Measurements from ENCODE around the gene NOX5. TPM values are rescaled to one million over a fixed set of nuclear protein-coding genes. Genes with fewer than 3 reads are reported as not detected.

NOX5 gene
- total and polyA plus RNA-seq, 10 of the 15 experiments (the other 5 are each of a cell fraction or from before 2014, with no cell fraction given) = not detected

DNA sequence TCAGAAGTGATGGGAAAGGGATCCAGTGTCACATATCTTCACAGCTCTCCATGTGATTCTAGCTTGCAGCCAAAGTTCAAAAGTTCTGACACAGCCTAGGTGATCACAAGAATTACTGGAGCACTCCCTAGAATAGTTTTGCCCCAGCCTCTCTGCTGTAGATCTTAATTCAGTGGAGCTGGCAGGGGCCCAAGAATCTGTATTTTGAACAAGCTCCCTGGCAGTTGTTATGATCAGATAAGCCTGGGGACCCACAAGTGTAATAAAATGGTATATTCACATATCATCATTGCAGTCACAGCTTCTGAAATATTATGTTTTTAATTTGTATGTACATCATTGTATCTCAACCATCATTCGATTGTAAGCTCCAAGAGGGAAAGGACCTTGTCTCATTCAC, 62.3 kb downstream of the NOX5 start:
- Histone ChIP-seq H2AFZ (ENCODE audit: control insufficient read depth, low read depth, low read length) (no peak overlapping the region), H3K4me3 (no peak overlapping the region), H3K36me3 (ENCODE audit: control insufficient read depth in 2 of 2, insufficient read depth in 2 of 2, low read length in 1 of 2) (no peaks in the 10 kb centered on the region), H3K4me1 (ENCODE audit: control insufficient read depth, insufficient read depth, low read length) (no peaks in the 10 kb centered on the region), H3K79me2 (ENCODE audit: control insufficient read depth, insufficient read depth, low read length) (no peaks in the 10 kb centered on the region), H3K9ac (ENCODE audit: control insufficient read depth, insufficient read depth, low read length) (no peak overlapping the region), H3K27ac (ENCODE audit: control insufficient read depth, insufficient read depth) (no peak overlapping the region), H3K27me3 (replicated peaks in 1 of 2; ENCODE audit: control insufficient read depth in 2 of 2, insufficient read depth in 2 of 2, low read length in 1 of 2) (peaks cover 2 to 3% of the 10 kb centered on the region in 2 experiments; a peak in 3 of 4 replicates), H3K9me3 (replicated peaks; ENCODE audit: control insufficient read depth, insufficient read depth, low read length) (no peaks in the 10 kb centered on the region), H4K20me1 (ENCODE audit: control insufficient read depth, insufficient read depth) (no peaks in the 10 kb centered on the region), H3K4me2 (ENCODE audit: control insufficient read depth, insufficient read depth) (no peak overlapping the region)
- WGBS (ENCODE audit: insufficient coverage, insufficient replicate concordance, low lambda C conversion rate, missing lambda C conversion rate) = 0% methylated on average over 1 of the region's 1 CpG
- in situ Hi-C loops (cut with MboI) (no loop called here), intact Hi-C loops (cut with micrococcal nuclease; ENCODE audit: unreplicated experiment) (no loop called here)
- ChIA-PET POLR2A (interaction anchor here (1.3 kb wide), 1 partner anchor 9 kb away, joined by 3 read pairs; no protein-coding TSS in a partner anchor), SMC1A (ENCODE audit: uncharacterized antibody, unreplicated experiment) (interaction anchor here (0.8 to 1.6 kb wide), 2 partner anchors 8 to 9 kb away, joined by 3 to 6 read pairs; no protein-coding TSS in a partner anchor), RAD21 (ENCODE audit: unreplicated experiment) (no interaction called here), CTCF (interaction anchor here (1.2 kb wide), 1 partner anchor 9 kb away, joined by 4 read pairs; no protein-coding TSS in a partner anchor)
- DNase-seq (ENCODE audit: low read depth, low spot score) (no peak), ATAC-seq (no peak), FAIRE-seq (no peak)
- TF ChIP-seq, protein P1, sequence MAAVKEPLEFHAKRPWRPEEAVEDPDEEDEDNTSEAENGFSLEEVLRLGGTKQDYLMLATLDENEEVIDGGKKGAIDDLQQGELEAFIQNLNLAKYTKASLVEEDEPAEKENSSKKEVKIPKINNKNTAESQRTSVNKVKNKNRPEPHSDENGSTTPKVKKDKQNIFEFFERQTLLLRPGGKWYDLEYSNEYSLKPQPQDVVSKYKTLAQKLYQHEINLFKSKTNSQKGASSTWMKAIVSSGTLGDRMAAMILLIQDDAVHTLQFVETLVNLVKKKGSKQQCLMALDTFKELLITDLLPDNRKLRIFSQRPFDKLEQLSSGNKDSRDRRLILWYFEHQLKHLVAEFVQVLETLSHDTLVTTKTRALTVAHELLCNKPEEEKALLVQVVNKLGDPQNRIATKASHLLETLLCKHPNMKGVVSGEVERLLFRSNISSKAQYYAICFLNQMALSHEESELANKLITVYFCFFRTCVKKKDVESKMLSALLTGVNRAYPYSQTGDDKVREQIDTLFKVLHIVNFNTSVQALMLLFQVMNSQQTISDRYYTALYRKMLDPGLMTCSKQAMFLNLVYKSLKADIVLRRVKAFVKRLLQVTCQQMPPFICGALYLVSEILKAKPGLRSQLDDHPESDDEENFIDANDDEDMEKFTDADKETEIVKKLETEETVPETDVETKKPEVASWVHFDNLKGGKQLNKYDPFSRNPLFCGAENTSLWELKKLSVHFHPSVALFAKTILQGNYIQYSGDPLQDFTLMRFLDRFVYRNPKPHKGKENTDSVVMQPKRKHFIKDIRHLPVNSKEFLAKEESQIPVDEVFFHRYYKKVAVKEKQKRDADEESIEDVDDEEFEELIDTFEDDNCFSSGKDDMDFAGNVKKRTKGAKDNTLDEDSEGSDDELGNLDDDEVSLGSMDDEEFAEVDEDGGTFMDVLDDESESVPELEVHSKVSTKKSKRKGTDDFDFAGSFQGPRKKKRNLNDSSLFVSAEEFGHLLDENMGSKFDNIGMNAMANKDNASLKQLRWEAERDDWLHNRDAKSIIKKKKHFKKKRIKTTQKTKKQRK (IDR thresholded peaks at IDR 0.05; ENCODE audit: low read depth, low read length) = no peak
- TF ChIP-seq PML (IDR thresholded peaks at IDR 0.05; ENCODE audit: low read length) = no peak
- TF ChIP-seq SRF (IDR thresholded peaks at IDR 0.05; ENCODE audit: low read depth in 2 of 2, low read length in 2 of 2) = no peak
- no peak for TF ChIP-seq FOXM1 (IDR thresholded peaks at IDR 0.05; ENCODE audit: low read depth, low read length)
- TF ChIP-seq STAT3 (IDR thresholded peaks at IDR 0.05; ENCODE audit: low read depth, low read length) = no peak
- no peak for TF ChIP-seq SREBF1 (IDR thresholded peaks at IDR 0.05; ENCODE audit: low read length)
- TF ChIP-seq RAD51 (IDR thresholded peaks at IDR 0.05) = no peak
- no peak for TF ChIP-seq EED (IDR thresholded peaks at IDR 0.05; ENCODE audit: low read depth)
- BruUV-seq (replicated peaks) = no TSS peak
